Measurements from ENCODE around the gene TPTE2.
"Not testable (repeated sequence)": the region's sequence is repeated elsewhere in the genome, so short reads cannot be mapped to it uniquely, and the experiment has no call there.

The TPTE2 gene

DNA sequence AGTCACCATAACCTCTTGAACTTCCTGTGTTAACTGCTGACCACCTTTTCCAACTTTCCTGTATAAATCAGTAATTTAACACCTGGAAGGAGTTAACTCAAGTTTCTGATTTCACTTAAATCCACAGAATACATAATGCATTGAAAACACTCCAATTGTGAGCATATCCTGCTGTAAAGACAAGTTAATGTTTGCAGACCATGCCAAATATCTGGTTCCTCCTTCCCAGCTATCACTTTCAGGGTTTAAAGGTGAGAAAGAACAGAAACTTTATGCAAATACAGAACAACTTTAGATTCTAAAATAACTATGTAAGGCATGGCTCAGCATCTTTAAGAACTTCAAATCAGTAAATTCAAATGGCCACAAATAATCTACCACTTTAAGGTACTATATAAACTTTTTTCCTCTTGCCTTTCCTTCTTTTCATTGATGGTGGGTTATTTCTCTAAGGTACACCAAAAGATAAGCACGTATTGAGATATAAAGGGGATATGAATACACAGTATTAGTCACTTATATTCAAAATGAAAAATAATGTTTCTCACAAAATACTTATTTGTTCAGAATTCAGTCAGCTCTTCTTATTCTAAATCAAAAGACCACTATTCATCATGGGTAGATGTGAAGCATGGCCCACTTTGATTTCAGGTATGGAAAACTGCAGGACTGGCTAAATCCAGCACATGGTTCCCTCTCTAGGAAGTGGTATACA is 6.6 kb upstream of the TPTE2 start:
- DNase-seq (ENCODE audit: low read depth): no peak
- TF ChIP-seq, protein P1, sequence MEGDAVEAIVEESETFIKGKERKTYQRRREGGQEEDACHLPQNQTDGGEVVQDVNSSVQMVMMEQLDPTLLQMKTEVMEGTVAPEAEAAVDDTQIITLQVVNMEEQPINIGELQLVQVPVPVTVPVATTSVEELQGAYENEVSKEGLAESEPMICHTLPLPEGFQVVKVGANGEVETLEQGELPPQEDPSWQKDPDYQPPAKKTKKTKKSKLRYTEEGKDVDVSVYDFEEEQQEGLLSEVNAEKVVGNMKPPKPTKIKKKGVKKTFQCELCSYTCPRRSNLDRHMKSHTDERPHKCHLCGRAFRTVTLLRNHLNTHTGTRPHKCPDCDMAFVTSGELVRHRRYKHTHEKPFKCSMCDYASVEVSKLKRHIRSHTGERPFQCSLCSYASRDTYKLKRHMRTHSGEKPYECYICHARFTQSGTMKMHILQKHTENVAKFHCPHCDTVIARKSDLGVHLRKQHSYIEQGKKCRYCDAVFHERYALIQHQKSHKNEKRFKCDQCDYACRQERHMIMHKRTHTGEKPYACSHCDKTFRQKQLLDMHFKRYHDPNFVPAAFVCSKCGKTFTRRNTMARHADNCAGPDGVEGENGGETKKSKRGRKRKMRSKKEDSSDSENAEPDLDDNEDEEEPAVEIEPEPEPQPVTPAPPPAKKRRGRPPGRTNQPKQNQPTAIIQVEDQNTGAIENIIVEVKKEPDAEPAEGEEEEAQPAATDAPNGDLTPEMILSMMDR (IDR thresholded peaks at IDR 0.05; ENCODE audit: control insufficient read depth, extremely low read depth, insufficient read depth): no peak
- no peak overlapping the region for H3K4me3 ChIP-seq (ENCODE audit: low read depth, low read length)

DNA sequence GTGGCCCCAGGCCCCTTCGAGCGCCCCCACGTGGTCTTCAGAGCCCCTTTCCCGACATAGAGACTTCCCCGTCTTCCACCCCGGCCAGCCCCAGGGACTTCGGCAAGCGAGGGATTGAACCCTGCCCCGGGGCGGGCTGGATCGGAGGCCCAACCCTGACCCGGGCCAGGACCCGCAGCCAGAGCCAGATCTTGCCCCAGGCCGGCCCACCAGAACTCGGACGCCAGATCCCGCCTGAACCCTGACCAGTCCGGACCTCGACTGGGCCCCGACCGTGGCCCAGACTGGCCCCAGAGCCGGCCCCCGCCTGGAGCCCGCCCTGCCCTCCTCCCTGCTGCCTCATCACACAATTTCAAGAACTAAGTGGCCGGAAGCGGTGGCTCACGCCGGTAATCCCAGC is 253 bp upstream of the TPTE2 start:
- no peak overlapping the region for H3K4me3 ChIP-seq (ENCODE audit: low read depth, low read length)
- no peak for DNase-seq (ENCODE audit: low read depth)
- TF ChIP-seq, protein P1 (IDR thresholded peaks at IDR 0.05; ENCODE audit: control insufficient read depth, extremely low read depth, insufficient read depth): no peak

DNA sequence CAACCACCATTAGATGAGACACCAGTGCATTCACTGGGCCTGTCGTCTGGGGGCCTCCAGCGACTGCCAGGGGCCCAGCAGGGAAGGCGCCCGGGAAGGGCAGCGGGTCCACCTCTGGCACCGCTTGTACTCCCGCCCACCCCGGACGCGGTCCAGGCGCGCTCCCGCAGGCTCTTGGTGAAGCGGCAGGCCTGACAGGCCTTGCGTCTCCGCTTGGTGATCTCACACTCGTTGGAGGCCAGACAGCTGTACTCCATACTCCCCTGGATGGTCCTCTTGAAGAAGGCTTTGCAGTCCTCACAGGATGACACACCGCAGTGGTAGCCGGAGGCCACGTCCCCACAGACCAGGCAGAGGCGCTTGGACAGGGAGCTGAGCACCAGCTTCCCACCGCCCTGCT is 660 bp downstream of the TPTE2 start:
- not testable (repeated sequence) for DNase-seq (ENCODE audit: low read depth); H3K4me3 ChIP-seq (ENCODE audit: low read depth, low read length)

DNA sequence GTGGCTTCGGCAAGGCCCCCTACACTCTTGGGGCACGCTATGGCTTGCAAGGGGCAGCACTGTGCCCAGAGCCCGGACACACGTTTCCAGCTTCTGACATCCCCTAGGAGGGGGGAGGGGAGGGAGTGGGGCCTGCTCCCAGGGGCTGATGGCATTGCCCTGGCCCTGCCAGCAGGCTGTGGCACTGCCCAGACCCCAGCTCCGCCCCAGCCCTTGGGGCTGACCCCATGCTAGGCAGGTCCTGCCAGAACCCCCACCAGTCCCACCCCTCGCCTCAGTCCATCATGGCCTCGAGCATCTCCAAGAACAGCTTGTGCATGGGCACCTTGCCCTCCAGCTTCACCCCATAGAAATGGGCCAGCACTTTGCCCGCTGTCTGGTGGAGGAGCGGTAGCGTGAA is 1.6 kb downstream of the TPTE2 start:
- not testable (repeated sequence) for DNase-seq (ENCODE audit: low read depth); H3K4me3 ChIP-seq (ENCODE audit: low read depth, low read length)

DNA sequence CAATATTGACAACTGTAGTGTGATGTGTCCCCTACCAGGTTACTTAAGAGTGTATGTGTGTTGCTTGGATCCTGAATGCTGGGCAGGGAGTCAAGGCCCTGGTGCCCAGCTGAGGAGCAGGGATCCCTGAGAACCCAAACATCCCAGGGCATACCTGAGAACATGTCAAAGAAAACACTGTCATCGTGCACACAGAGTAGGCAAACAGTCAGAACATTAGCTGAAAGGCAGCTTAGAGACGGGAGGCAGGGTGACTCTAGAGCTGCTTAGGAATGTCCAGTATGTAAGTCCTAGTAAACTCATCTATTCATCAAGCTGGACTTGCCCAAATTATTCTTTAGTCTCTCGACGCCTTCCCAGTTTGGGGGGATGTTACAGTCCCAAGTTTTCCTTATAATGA is 4.0 kb downstream of the TPTE2 start:
- H3K4me3 ChIP-seq (ENCODE audit: low read depth, low read length); DNase-seq (ENCODE audit: low read depth): not testable (repeated sequence)

DNA sequence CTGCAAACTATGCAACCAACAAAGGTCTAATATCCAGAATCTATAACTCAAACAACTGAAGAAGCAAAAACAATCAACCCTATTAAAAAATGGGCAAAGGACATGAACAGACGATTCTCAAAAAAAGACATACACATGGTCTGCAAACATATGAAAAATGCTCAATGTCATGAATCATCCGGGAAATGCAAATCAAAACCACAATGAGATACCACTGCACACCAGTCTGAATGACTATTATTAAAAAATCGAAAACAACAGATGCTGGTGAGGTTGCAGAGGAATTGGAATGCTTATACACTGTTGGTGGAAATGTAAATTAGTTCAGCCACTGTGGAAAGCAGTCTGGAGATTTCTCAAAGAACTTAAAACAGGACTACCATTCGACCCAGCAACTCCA is 12.1 kb downstream of the TPTE2 start:
- not testable (repeated sequence) for DNase-seq (ENCODE audit: low read depth); H3K4me3 ChIP-seq (ENCODE audit: low read depth, low read length)

DNA sequence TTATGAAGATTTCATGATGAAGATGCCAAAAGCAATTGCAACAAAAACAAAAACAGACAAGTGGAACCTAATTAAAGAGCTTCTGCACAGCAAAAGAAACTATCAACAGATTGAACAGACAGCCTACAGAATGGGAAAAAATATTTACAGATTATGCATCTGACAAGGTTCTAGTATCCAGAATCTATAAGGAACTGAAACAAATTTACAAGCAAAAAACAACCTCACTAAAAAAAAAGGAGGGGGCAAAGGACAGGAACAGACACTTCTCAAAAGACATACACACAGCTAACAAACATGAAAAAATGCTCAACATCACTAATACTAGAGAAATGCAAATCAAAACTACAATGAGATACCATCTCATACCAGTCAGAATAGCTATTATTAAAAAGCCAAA is 35.7 kb downstream of the TPTE2 start:
- DNase-seq (ENCODE audit: low read depth); H3K4me3 ChIP-seq (ENCODE audit: low read depth, low read length): not testable (repeated sequence)

DNA sequence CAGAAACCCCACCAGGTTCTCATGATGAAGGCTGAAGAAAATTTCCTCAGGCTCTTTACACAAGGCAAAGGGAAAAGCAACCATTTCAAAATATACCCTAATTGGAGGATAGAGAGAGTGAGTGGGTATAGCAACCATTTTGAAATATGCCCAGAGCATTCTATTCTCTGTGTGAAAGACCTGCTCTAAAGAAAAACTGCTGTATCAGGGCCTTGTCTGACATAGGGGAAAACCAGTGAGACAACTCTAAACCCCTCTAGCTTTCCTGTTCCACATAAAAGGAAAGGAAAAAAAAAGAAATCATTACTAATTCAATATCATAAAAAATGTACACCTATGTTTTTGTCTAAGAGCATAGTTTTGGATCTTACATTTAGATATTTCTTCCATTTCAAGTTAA is 42.3 kb downstream of the TPTE2 start:
- no peak for DNase-seq (ENCODE audit: low read depth)
- TF ChIP-seq, protein P1 (IDR thresholded peaks at IDR 0.05; ENCODE audit: control insufficient read depth, extremely low read depth, insufficient read depth): no peak
- no peak overlapping the region for H3K4me3 ChIP-seq (ENCODE audit: low read depth, low read length)

DNA sequence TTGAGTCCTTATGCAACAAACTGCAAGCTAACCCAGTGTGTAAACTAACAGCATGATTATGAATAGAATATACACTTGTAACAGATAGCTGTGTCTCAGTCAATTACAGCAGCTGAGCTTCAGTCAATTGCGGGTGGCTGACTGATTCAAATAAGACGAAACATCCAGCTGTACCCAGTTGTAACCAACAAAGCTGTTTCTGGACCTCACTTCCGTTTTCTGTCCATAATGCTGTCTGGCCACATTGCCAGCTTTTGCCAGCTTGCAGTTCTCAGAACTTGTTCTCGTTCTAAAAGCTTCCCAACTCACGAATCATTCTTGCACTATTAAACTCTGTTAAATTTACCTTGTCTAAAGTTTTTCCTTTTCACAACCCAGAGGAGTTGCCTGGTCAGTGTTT is 53.7 kb downstream of the TPTE2 start:
- DNase-seq (ENCODE audit: low read depth); H3K4me3 ChIP-seq (ENCODE audit: low read depth, low read length): not testable (repeated sequence)

DNA sequence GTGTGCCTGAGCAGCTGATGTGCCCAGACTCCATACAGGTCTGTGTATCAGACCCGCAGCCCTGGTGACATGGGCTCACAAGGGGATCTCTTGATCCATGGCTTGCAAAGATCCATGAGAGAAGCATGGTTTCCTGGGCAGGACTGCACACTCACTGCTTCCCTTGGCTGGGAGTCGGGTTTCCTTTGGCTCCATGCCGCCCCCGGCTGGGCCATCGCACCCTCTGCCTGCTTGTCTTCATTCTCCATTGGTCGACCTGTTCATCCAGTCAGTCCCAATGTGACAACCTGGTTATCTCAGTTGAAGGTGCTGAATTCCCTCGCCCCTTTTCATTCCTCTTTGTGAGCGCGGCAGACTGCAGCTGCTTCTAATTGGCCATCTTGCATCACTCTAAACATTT is 101.2 kb downstream of the TPTE2 start:
- not testable (repeated sequence) for H3K4me3 ChIP-seq (ENCODE audit: low read depth, low read length); DNase-seq (ENCODE audit: low read depth)

DNA sequence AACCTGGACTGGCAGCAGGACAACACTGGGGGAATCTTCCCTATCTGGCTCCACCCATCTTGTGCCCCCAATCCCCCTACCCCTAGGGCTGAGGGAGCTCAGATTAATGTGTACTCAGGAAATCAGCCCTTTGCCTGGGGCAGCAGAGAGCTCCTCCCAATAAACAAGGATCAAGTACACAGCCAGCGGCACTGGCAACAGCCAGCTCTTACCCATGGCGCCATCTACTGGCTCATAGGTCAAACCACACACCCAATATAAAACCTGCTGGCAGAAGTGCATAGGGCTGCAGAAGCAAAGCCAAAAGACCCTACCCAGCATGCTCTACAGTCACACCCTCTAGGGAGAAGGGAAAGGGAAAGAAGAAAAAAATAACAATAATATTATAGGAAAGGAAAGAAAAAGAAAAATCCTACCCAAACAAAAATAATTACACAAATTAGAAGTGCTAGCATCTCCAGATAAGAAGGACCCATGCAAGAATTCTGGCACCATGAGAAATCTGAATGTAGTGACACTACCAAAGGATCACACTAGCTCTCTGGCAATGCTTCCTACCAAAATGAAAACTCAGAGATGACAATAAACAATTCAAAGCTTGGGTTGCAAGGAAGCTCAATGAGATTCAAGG is 122.2 kb downstream of the TPTE2 start:
- TF ChIP-seq, protein P1 (IDR thresholded peaks at IDR 0.05; ENCODE audit: control insufficient read depth, extremely low read depth, insufficient read depth): peak; percentile 40
- not testable (repeated sequence) for H3K4me3 ChIP-seq (ENCODE audit: low read depth, low read length)
- DNase-seq (ENCODE audit: low read depth): peak; percentile 37

DNA sequence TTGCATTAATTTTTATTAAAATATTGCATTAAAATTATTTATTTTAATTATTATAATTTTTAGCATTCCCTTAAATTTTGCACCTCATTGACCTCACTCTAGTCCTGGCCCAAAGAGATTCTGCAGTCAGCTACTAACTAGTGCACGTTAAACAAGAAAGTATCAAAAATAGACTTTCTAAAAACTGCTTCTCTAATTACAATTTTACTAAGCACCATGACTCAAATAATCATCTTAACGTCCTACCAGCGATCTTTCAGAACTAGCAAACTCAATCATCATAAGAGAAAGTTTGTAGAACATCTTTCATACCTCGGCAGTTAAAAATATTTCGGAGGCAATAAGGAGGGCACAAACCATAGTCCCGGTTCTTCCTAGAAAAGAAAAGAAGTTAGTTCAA is 123.6 kb downstream of the TPTE2 start:
- not testable (repeated sequence) for H3K4me3 ChIP-seq (ENCODE audit: low read depth, low read length); DNase-seq (ENCODE audit: low read depth)

DNA sequence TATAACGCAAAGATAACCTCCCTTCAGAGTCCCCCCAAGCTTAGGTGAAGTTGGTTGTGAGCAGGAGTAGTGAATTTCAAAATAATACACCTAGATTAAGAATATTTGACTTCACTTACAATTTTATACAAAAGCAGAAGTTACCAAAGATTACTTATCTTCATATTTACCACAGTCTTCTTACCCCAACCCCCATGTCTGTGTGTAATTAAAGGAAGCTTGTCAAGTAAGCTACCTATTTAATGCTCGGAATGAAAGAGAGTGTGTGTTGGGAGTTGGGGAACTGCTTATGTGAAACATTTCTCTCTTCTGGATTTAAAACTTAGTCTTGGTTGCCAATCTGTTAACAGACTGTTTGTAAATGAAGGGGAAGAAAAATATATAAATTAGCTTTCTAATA is 139.1 kb downstream of the TPTE2 start:
- not testable (repeated sequence) for DNase-seq (ENCODE audit: low read depth); H3K4me3 ChIP-seq (ENCODE audit: low read depth, low read length)

DNA sequence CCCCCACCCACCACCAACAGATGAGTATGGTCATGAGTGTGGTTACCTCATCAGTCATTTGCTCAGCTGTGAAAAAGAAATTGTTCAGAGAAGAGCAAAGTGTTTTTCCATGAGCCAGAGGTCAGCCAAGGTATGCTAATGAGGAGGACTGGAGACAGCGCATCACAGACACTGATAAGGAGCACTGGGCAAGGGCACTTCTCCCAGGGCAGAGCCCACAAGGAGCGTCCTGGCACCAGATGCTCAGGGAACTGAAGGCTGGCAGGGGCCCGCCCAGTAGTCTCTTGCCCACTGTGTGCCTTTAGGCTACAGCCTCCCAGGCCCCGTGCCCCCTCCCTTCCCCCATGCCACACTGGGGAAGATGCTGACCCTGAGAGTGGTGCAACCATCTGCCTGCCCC is 148.8 kb downstream of the TPTE2 start:
- DNase-seq (ENCODE audit: low read depth): not testable (repeated sequence)

More for the DNA sequence above, 148.8 kb downstream of the TPTE2 start:
- H3K4me3 ChIP-seq (ENCODE audit: low read depth, low read length): not testable (repeated sequence)
